SU-DHL-6 (cell line): ENCODE results near the gene CAMSAP3.

Experiments
- H2AFZ ChIP-seq: fragments of 200-600 bp; sonication (generic); 2 replicates; pipeline ENCODE4 v1.6.1; 2014; ENCODE audit warnings: low read depth, mild to moderate bottlenecking, moderate library complexity, mixed read lengths, antibody characterized with exemption, low read length; ENCODE audit not compliant: severe bottlenecking
- H3F3A ChIP-seq: fragments of 200-600 bp; shearing (Covaris generic); 2 replicates; pipeline ENCODE4 v1.6.0; 2016; ENCODE audit warnings: antibody characterized with exemption, mild to moderate bottlenecking; ENCODE audit not compliant: insufficient read depth
- H3K27ac ChIP-seq: fragments of 200-600 bp; sonication (generic); 2 replicates; pipeline ENCODE4 v1.5.1; 2016; ENCODE audit warnings: low read depth, mild to moderate bottlenecking, low read length, moderate library complexity, mixed read lengths
- H3K27me3 ChIP-seq: fragments of 200-600 bp; sonication (generic), shearing (Covaris generic); 2 replicates; pipeline ENCODE4 v1.6.0; 2014; ENCODE audit warnings: mild to moderate bottlenecking, low read length
- H3K36me3 ChIP-seq: fragments of 200-600 bp; sonication (generic); 2 replicates; pipeline ENCODE4 v1.6.1; 2014; ENCODE audit warnings: mild to moderate bottlenecking, low read length, mixed read lengths
- H3K4me2 ChIP-seq: fragments of 300-600, 200-600 bp; shearing (Covaris generic), sonication (generic); 2 replicates; pipeline ENCODE4 v1.6.0; 2014; ENCODE audit warnings: low read length, low read depth, mild to moderate bottlenecking; ENCODE audit not compliant: poor library complexity, severe bottlenecking
- H3K4me3 ChIP-seq: fragments of 200-600 bp; sonication (generic); 2 replicates; pipeline ENCODE4 v1.5.1; 2014; ENCODE audit warnings: antibody characterized with exemption, low read length, mild to moderate bottlenecking, mixed read lengths; ENCODE audit not compliant: insufficient read depth, poor library complexity, severe bottlenecking
- H3K79me2 ChIP-seq: fragments of 200-600 bp; sonication (generic); 2 replicates; pipeline ENCODE4 v1.6.1; 2014; ENCODE audit warnings: mild to moderate bottlenecking, low read length, moderate library complexity; ENCODE audit not compliant: insufficient read depth
- H3K9ac ChIP-seq: fragments of 200-600 bp; sonication (generic); 2 replicates; pipeline ENCODE4 v1.7.0; 2014; ENCODE audit warnings: mild to moderate bottlenecking, low read length
- H3K9me2 ChIP-seq: fragments of 200-600 bp; sonication (generic); replicated peaks from 2 replicates; pipeline ENCODE4 v1.6.1; 2014; ENCODE audit warnings: low read length; ENCODE audit not compliant: insufficient read depth
- H3K9me3 ChIP-seq: fragments of 200-600 bp; sonication (generic); 2 replicates; pipeline ENCODE4 v1.6.1; 2014; ENCODE audit warnings: low read length, mixed read lengths; ENCODE audit not compliant: insufficient read depth
- H4K20me1 ChIP-seq: fragments of 200-600 bp; sonication (generic); 2 replicates; pipeline ENCODE4 v1.6.1; 2014; ENCODE audit warnings: low read depth, mild to moderate bottlenecking, antibody characterized with exemption, low read length, moderate library complexity, mixed read lengths
- EZH2phosphoT487 ChIP-seq: fragments of 200-600 bp; sonication (generic), shearing (Covaris generic); conservative IDR thresholded peaks from 2 replicates; pipeline ENCODE4 v1.6.1; 2018; ENCODE audit warnings: mild to moderate bottlenecking, antibody characterized with exemption, low read length, moderate library complexity, mixed read lengths
- TF ChIP-seq, protein P1 (sequence below): fragments of 200-600 bp; sonication (generic); IDR thresholded peaks from one replicate; pipeline ENCODE4 v1.5.1; 2017; ENCODE audit warnings: antibody characterized with exemption, mild to moderate bottlenecking, low read length, moderate library complexity; ENCODE audit not compliant: insufficient read depth, poor library complexity, severe bottlenecking

Gene CAMSAP3

DNA sequence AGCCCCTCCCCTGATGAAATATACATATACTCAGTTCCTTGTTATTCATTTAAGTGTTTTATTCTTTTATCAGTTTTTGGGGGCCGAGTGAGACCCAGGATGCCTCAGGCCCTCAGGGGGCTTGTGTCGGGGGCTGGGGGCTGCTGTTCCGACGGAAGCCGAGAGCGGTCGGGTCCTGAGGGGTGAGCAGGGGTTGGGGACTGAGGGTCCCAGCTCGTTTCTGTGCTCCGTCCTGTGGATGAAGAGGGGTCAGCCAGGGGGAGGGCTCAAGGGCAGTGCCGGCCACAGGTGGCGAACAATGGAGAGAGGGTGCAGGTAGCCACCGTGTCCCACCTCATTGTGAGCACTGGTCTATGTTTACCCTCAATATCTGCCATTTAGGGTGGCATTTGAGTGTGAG, 35.9 kb downstream of the CAMSAP3 start:
- Histone ChIP-seq H3K79me2 (peaks cover 39% of the 10 kb centered on the region), H3K27me3 (no peaks in the 10 kb centered on the region)

GRCh38 chr19:7632340-7633203, 36.9 kb downstream of the CAMSAP3 start:
- Histone ChIP-seq H3K4me3 (no peak overlapping the region), H3K4me2 (no peak overlapping the region), H3K27me3 (no peaks in the 10 kb centered on the region), H4K20me1 (no peaks in the 10 kb centered on the region), H3K79me2 (peaks cover 35% of the 10 kb centered on the region), H3K9me3 (no peaks in the 10 kb centered on the region), H3K9me2 (no peaks in the 10 kb centered on the region), H3K27ac (no peak overlapping the region), H3K36me3 (no peaks in the 10 kb centered on the region), H3F3A (no peaks in the 10 kb centered on the region), H2AFZ (no peak overlapping the region), H3K9ac (no peak overlapping the region)
- no peak for TF ChIP-seq EZH2phosphoT487

More for the DNA sequence above, 35.9 kb downstream of the CAMSAP3 start:
- TF ChIP-seq, protein P1, sequence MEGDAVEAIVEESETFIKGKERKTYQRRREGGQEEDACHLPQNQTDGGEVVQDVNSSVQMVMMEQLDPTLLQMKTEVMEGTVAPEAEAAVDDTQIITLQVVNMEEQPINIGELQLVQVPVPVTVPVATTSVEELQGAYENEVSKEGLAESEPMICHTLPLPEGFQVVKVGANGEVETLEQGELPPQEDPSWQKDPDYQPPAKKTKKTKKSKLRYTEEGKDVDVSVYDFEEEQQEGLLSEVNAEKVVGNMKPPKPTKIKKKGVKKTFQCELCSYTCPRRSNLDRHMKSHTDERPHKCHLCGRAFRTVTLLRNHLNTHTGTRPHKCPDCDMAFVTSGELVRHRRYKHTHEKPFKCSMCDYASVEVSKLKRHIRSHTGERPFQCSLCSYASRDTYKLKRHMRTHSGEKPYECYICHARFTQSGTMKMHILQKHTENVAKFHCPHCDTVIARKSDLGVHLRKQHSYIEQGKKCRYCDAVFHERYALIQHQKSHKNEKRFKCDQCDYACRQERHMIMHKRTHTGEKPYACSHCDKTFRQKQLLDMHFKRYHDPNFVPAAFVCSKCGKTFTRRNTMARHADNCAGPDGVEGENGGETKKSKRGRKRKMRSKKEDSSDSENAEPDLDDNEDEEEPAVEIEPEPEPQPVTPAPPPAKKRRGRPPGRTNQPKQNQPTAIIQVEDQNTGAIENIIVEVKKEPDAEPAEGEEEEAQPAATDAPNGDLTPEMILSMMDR = no peak
- Histone ChIP-seq H3K9me2 (no peaks in the 10 kb centered on the region), H2AFZ (no peak overlapping the region), H3K4me2 (no peak overlapping the region), H3F3A (no peaks in the 10 kb centered on the region), H3K9me3 (no peaks in the 10 kb centered on the region), H4K20me1 (no peaks in the 10 kb centered on the region), H3K27ac (no peak overlapping the region), H3K9ac (no peak overlapping the region), H3K4me3 (no peak overlapping the region), H3K36me3 (no peaks in the 10 kb centered on the region)

GRCh38 chr19:7633698-7634097, 38.0 kb downstream of the CAMSAP3 start, which contains the start of gene PCP2:
TSS of gene PCP2 (minus strand) at chr19:7633719. CDS start at chr19:7633457, 262 bp downstream.
- no peak within 1 kb of the TSS for H3K4me2 ChIP-seq

More at GRCh38 chr19:7633698-7634097, 38.0 kb downstream of the CAMSAP3 start, which contains the start of gene PCP2:
- H3K9ac ChIP-seq = no peak within 1 kb of the TSS
- H3K27ac ChIP-seq = no peak within 1 kb of the TSS
- H3K79me2 ChIP-seq = peaks cover 26% of the 10 kb centered on the region
- H3K27me3 ChIP-seq = no peaks in the 10 kb centered on the region
- H3K4me3 ChIP-seq = no peak within 1 kb of the TSS
- no peaks in the 10 kb centered on the region for H3F3A ChIP-seq
- no peaks in the 10 kb centered on the region for H3K9me2 ChIP-seq
- H3K9me3 ChIP-seq = no peaks in the 10 kb centered on the region
- no peak within 1 kb of the TSS for H2AFZ ChIP-seq
- H3K36me3 ChIP-seq = no peaks in the 10 kb centered on the region
- H4K20me1 ChIP-seq = no peaks in the 10 kb centered on the region
- no peak for TF ChIP-seq EZH2phosphoT487
- TF ChIP-seq, protein P1 = no peak
